GM12878 (cell line): ENCODE data around the gene LMO7. TPM values are rescaled to one million over a fixed set of nuclear protein-coding genes. Genes with fewer than 3 reads are reported as not detected.

Source experiments
- ATAC-seq: fragments of 200-7000 bp; cut with Tn5 transposase; 3 replicates; pipeline ENCODE4 v1.9.1; 2020; ENCODE audit warnings: mild to moderate bottlenecking, moderate library complexity
- BruUV-seq: library from RNA; stranded (reverse); fragments of 400-500 nt; replicated peaks from 2 replicates; lab custom pipeline; 2021; lab: Mats Ljungman, UMichigan
- CTCF ChIA-PET: fragments of 300-600 bp; sonication (Branson Sonifier 250); formaldehyde crosslinking; extraction: SDS; loops from one replicate; lab custom pipeline; 2021; ENCODE audit warnings: inconsistent platforms; lab: Yijun Ruan, JAX
- POLR2A ChIA-PET: fragments of 350-600 bp; formaldehyde crosslinking; extraction: SDS; loops from one replicate; lab custom pipeline; 2021; ENCODE audit warnings: inconsistent platforms; lab: Charles Lee
- RAD21 ChIA-PET: fragments of 300-600 bp; sonication (Branson Sonifier 250); formaldehyde crosslinking; loops from one replicate; lab custom pipeline; 2023; ENCODE audit warnings: antibody characterized with exemption; ENCODE audit not compliant: unreplicated experiment; lab: Charles Lee
- SMC1A ChIA-PET: fragments of 300-600 bp; sonication (Branson Sonifier 250); formaldehyde crosslinking; loops from one replicate; lab custom pipeline; 2023; ENCODE audit not compliant: unreplicated experiment, uncharacterized antibody; lab: Charles Lee
- DNase-seq: peaks from one replicate; pipeline ENCODE4 v3.0.0-alpha.2; 2011; ENCODE audit warnings: low read depth, low spot score
- FAIRE-seq: peaks from 3 replicates; lab custom pipeline; 2011; peaks lifted over from hg19 to GRCh38; lab: Jason Lieb, UNC
- H2AFZ ChIP-seq: 2 replicates; pipeline ENCODE4 v1.6.0; 2011; ENCODE audit warnings: low read depth, low read length, control low read depth; ENCODE audit not compliant: control insufficient read depth
- H3K27ac ChIP-seq: 2 replicates; pipeline ENCODE4 v1.5.1; 2011; ENCODE audit warnings: control low read depth; ENCODE audit not compliant: control insufficient read depth, insufficient read depth
- H3K27me3 ChIP-seq, 2 experiments: replicated peaks in 1 of 2; 2 replicates each; pipeline versions ENCODE4 v1.6.0 to v1.6.1; 2011; ENCODE audit warnings: low read length in 1 of 2; ENCODE audit not compliant: control insufficient read depth in 2 of 2, insufficient read depth in 2 of 2
- H3K36me3 ChIP-seq, 2 experiments: 2 replicates each; pipeline ENCODE4 v1.5.1; 2011; ENCODE audit warnings: low read length in 1 of 2; ENCODE audit not compliant: control insufficient read depth in 2 of 2, insufficient read depth in 2 of 2
- H3K4me1 ChIP-seq: 2 replicates; pipeline ENCODE4 v1.6.1; 2011; ENCODE audit warnings: mild to moderate bottlenecking, low read length, moderate library complexity, mixed read lengths; ENCODE audit not compliant: control insufficient read depth, insufficient read depth
- H3K4me2 ChIP-seq: 2 replicates; pipeline ENCODE4 v1.6.0; 2011; ENCODE audit warnings: control low read depth; ENCODE audit not compliant: control insufficient read depth, insufficient read depth
- H3K4me3 ChIP-seq: fragments of 200-600 bp; sonication (generic); 2 replicates; pipeline ENCODE4 v1.5.1; 2016
- H3K79me2 ChIP-seq: 2 replicates; pipeline ENCODE4 v1.6.0; 2011; ENCODE audit warnings: low read length; ENCODE audit not compliant: control insufficient read depth, insufficient read depth
- H3K9ac ChIP-seq: 2 replicates; pipeline ENCODE4 v1.8.0; 2011; ENCODE audit warnings: low read length, control low read depth, mixed read lengths; ENCODE audit not compliant: control insufficient read depth, insufficient read depth
- H3K9me3 ChIP-seq: replicated peaks from 3 replicates; pipeline ENCODE4 v1.5.1; 2011; ENCODE audit warnings: mild to moderate bottlenecking, low read length; ENCODE audit not compliant: control insufficient read depth, insufficient read depth
- H4K20me1 ChIP-seq: 2 replicates; pipeline ENCODE4 v1.6.0; 2011; ENCODE audit not compliant: control insufficient read depth, insufficient read depth
- ATF2 ChIP-seq: IDR thresholded peaks from 2 replicates; pipeline ENCODE4 v1.6.1; 2012; ENCODE audit warnings: low read length, inconsistent platforms
- BMI1 ChIP-seq: fragments of 450-650 bp; IDR thresholded peaks from 2 replicates; pipeline ENCODE4 v1.6.1; 2016; ENCODE audit warnings: mild to moderate bottlenecking, moderate library complexity, borderline replicate concordance
- CBX3 ChIP-seq: fragments of 200-600 bp; sonication (generic); IDR thresholded peaks from 2 replicates; pipeline ENCODE4 v1.6.1; 2016; ENCODE audit warnings: low read depth, borderline replicate concordance
- FOXK2 ChIP-seq: fragments of 450-650 bp; IDR thresholded peaks from 2 replicates; pipeline ENCODE4 v1.6.1; 2017; ENCODE audit warnings: mild to moderate bottlenecking, moderate library complexity
- HDAC2 ChIP-seq: fragments of 200-600 bp; sonication (generic); IDR thresholded peaks from 2 replicates; pipeline ENCODE4 v1.6.1; 2017
- NRF1 ChIP-seq: conservative IDR thresholded peaks from 2 replicates; pipeline ENCODE4 v1.6.1; 2011; ENCODE audit warnings: mild to moderate bottlenecking, low read depth, low read length, improper control_type of control experiment
- POU2F2 ChIP-seq: IDR thresholded peaks from 3 replicates; pipeline ENCODE4 v1.6.1; 2011; ENCODE audit warnings: low read depth, mild to moderate bottlenecking, low read length, borderline replicate concordance
- RAD21 ChIP-seq: IDR thresholded peaks from 2 replicates; pipeline ENCODE4 v1.6.1; 2011; ENCODE audit warnings: mild to moderate bottlenecking, low read depth, low read length, moderate library complexity; ENCODE audit not compliant: insufficient read depth
- ZNF384 ChIP-seq: IDR thresholded peaks from 2 replicates; pipeline ENCODE4 v1.6.1; 2012; ENCODE audit warnings: low read depth, mild to moderate bottlenecking, low read length, improper control_type of control experiment, borderline replicate concordance
- WGBS: methylation state at CpG from one replicate; pipeline ENCODE4 v1.1.6; 2016; ENCODE audit warnings: low lambda C conversion rate; ENCODE audit not compliant: insufficient replicate concordance, insufficient coverage; ENCODE audit errors: missing lambda C conversion rate; 5-methylcytosine and 5-hydroxymethylcytosine counted together
- in situ Hi-C: fragments of 300-500 bp; cut with MboI; formaldehyde crosslinking; loops from 9 replicates; pipeline ENCODE4 v1.14.3; 2018; ENCODE audit warnings: mixed read lengths
- intact Hi-C: fragments of 100-400 bp; cut with micrococcal nuclease; formaldehyde crosslinking; loops from one replicate; pipeline ENCODE4 v1.14.2; 2022; ENCODE audit not compliant: unreplicated experiment
- polyA plus RNA-seq, 11 experiments: library from polyadenylated mRNA; depleted of rRNA in 4 of 11; unstranded in 6 of 11; stranded (reverse) in 5 of 11; fragments of >200 nt; fragmentation: Nextera tagmentation in 4 of 11; fragmentation: Illumina TruSeq in 1 of 11; extraction: Ambion mirVana in 4 of 11; extraction: Trizol in 1 of 11; gene quantifications; 1 replicate in 1 of 11; 2 replicates in 10 of 11; pipeline versions ENCODE4 v1.2.1 to v1.2.3, GENCODE V29; 2011 to 2016; ENCODE audit warnings: inconsistent platforms in 2 of 11, missing spikeins in 2 of 11, low read depth in 1 of 11
- total RNA-seq, 4 experiments: library from RNA; depleted of rRNA in 3 of 4; stranded (reverse); fragments of >200 nt in 3 of 4; fragmentation: Illumina TruSeq in 1 of 4; extraction: Trizol in 1 of 4; gene quantifications; 2 replicates each; pipeline versions ENCODE4 v1.2.1 to v1.2.3, GENCODE V29; 2013 to 2021

Gene LMO7
- total and polyA plus RNA-seq, 10 of the 15 experiments (the other 5 are each of a cell fraction or from before 2014, with no cell fraction given) = 8.5 to 67.8 (median 36.8) TPM

- TF ChIP-seq ZNF384 = no peak
- TF ChIP-seq ATF2 = no peak
- TF ChIP-seq CBX3 = no peak
- in situ Hi-C loops = no loop called here
- SMC1A ChIA-PET = no interaction called here
- H3K36me3 ChIP-seq = no peaks in the 10 kb centered on the region
- H3K4me1 ChIP-seq = no peaks in the 10 kb centered on the region
- FAIRE-seq = no peak
- 100% methylated on average over 2 of the region's 2 CpGs for WGBS
- no peaks in the 10 kb centered on the region for H4K20me1 ChIP-seq
- no peak overlapping the region for H3K4me3 ChIP-seq
- H3K9ac ChIP-seq = no peak overlapping the region
- RAD21 ChIA-PET = no interaction called here
- no peaks in the 10 kb centered on the region for H3K9me3 ChIP-seq
- CTCF ChIA-PET = interaction anchor here (1.2 kb wide), 1 partner anchor 20 kb away, joined by 3 read pairs; no protein-coding TSS in a partner anchor
- ATAC-seq = no peak
- BruUV-seq = no TSS peak
- no peak overlapping the region for H2AFZ ChIP-seq
- H3K79me2 ChIP-seq = no peaks in the 10 kb centered on the region
- no peak for DNase-seq
- no peaks in the 10 kb centered on the region for H3K27me3 ChIP-seq
- no peak overlapping the region for H3K27ac ChIP-seq
- POLR2A ChIA-PET = no interaction called here
- H3K4me2 ChIP-seq = no peak overlapping the region
- intact Hi-C loops = no loop called here
These were observed 23.8 kb upstream of the LMO7 start for GRCh38 chr13:75612354-75612753.

DNA sequence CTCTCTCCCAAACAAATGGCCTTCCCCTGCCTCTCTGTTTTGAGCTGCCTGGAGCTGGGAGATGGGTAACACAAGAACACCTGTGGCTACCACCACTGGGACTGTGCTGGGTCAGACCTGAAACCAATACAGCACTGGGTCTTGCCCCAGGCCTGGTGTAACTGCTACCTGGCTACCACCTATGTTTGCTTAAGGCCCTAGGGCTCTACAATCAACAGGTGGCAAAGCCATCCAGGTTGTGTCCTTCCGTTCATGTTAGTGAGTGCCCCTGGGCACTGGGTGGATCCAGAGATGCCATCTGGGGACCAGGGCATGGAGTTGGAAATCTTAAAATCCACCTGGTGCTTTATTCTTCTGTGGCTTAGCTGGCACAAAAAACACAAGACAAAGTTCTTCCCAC is 18.9 kb upstream of the LMO7 start:
- ATAC-seq = no peak
- no peak overlapping the region for H3K4me3 ChIP-seq
- no peak for TF ChIP-seq NRF1
- TF ChIP-seq BMI1 = no peak
- no peak for TF ChIP-seq POU2F2
- TF ChIP-seq RAD21 = no peak
- no peak for TF ChIP-seq HDAC2
- TF ChIP-seq FOXK2 = no peak
- no peaks in the 10 kb centered on the region for H3K79me2 ChIP-seq
- no peaks in the 10 kb centered on the region for H3K36me3 ChIP-seq
- SMC1A ChIA-PET = interaction anchor here (1.2 kb wide), 1 partner anchor 15 kb away, joined by 3 read pairs; no protein-coding TSS in a partner anchor
- no peak for DNase-seq
- no peak overlapping the region for H2AFZ ChIP-seq
- no peak overlapping the region for H3K4me2 ChIP-seq
- intact Hi-C loops = no loop called here
- no TSS peak for BruUV-seq
- no peaks in the 10 kb centered on the region for H4K20me1 ChIP-seq
- POLR2A ChIA-PET = no interaction called here
- no peak overlapping the region for H3K27ac ChIP-seq
- in situ Hi-C loops = no loop called here
- no peak overlapping the region for H3K9ac ChIP-seq
- H3K27me3 ChIP-seq = no peaks in the 10 kb centered on the region
- CTCF ChIA-PET = interaction anchor here (1.1 kb wide), 1 partner anchor 14 kb away, joined by 3 read pairs; no protein-coding TSS in a partner anchor
- no peaks in the 10 kb centered on the region for H3K9me3 ChIP-seq
- no peaks in the 10 kb centered on the region for H3K4me1 ChIP-seq
- 95% methylated on average over 1 of the region's 1 CpG for WGBS
- RAD21 ChIA-PET = no interaction called here
- no peak for FAIRE-seq
